Duodenal mucosa (tissue), 2 donors: ENCODE results near the gene LIN28B.

Source experiments
- H3K27ac ChIP-seq: one replicate; pipeline ENCODE4 v1.7.0; 2013; ENCODE audit warnings: low read depth, low read length
- H3K27me3 ChIP-seq, 2 donors: one replicate each; pipeline ENCODE4 v1.7.0; 2013; ENCODE audit warnings: low read length in 2 of 2, control low read depth in 1 of 2; ENCODE audit not compliant: insufficient read depth in 2 of 2, control insufficient read depth in 1 of 2
- H3K36me3 ChIP-seq, 2 donors: one replicate each; pipeline ENCODE4 v1.7.0; 2013; ENCODE audit warnings: low read length in 2 of 2, control low read depth in 1 of 2; ENCODE audit not compliant: insufficient read depth in 2 of 2, control insufficient read depth in 1 of 2
- H3K4me1 ChIP-seq, 2 donors: one replicate each; pipeline ENCODE4 v1.7.0; 2013; ENCODE audit warnings: low read length in 2 of 2, control low read depth in 1 of 2; ENCODE audit not compliant: insufficient read depth in 2 of 2, control insufficient read depth in 1 of 2
- H3K4me3 ChIP-seq, 2 donors: one replicate each; pipeline ENCODE4 v1.7.0; 2013; ENCODE audit warnings: low read length in 2 of 2, low read depth in 1 of 2
- H3K9ac ChIP-seq, 2 donors: one replicate each; pipeline ENCODE4 v1.7.0; 2013; ENCODE audit warnings: low read length in 2 of 2, low read depth in 1 of 2
- H3K9me3 ChIP-seq, 2 donors: one replicate each; pipeline ENCODE4 v1.7.0; 2013; ENCODE audit warnings: low read length in 2 of 2, control low read depth in 1 of 2; ENCODE audit not compliant: control insufficient read depth in 1 of 2

The LIN28B gene

GRCh38 chr6:105105094-105105493, 148.2 kb downstream of the LIN28B start:
- no peaks in the 10 kb centered on the region for H3K4me1 ChIP-seq
- H3K9ac ChIP-seq: no peak overlapping the region
- H3K9me3 ChIP-seq: no peaks in the 10 kb centered on the region
- no peak overlapping the region for H3K27ac ChIP-seq
- H3K4me3 ChIP-seq: no peak overlapping the region
- H3K36me3 ChIP-seq: no peaks in the 10 kb centered on the region
- H3K27me3 ChIP-seq: no peaks in the 10 kb centered on the region

- no peaks in the 10 kb centered on the region for H3K27me3 ChIP-seq
- no peaks in the 10 kb centered on the region for H3K4me1 ChIP-seq
- H3K9ac ChIP-seq: no peak overlapping the region
- H3K36me3 ChIP-seq: no peaks in the 10 kb centered on the region
- no peak overlapping the region for H3K4me3 ChIP-seq
- H3K9me3 ChIP-seq: no peaks in the 10 kb centered on the region
- no peak overlapping the region for H3K27ac ChIP-seq
These were observed 149.4 kb downstream of the LIN28B start for GRCh38 chr6:105106260-105106659.

- Histone ChIP-seq H3K9ac (no peak overlapping the region), H3K27me3 (no peaks in the 10 kb centered on the region), H3K36me3 (no peaks in the 10 kb centered on the region)
These were observed 150.3 kb downstream of the LIN28B start for GRCh38 chr6:105107207-105107606.

GRCh38 chr6:105108631-105109262, 151.8 kb downstream of the LIN28B start:
- no peaks in the 10 kb centered on the region for H3K9me3 ChIP-seq
- H3K27ac ChIP-seq: no peak overlapping the region
- H3K4me1 ChIP-seq: no peaks in the 10 kb centered on the region
- H3K9ac ChIP-seq: no peak overlapping the region
- no peaks in the 10 kb centered on the region for H3K36me3 ChIP-seq
- H3K27me3 ChIP-seq: no peaks in the 10 kb centered on the region
- no peak overlapping the region for H3K4me3 ChIP-seq

More at GRCh38 chr6:105107207-105107606, 150.3 kb downstream of the LIN28B start:
- H3K27ac ChIP-seq: no peak overlapping the region
- no peak overlapping the region for H3K4me3 ChIP-seq
- H3K9me3 ChIP-seq: no peaks in the 10 kb centered on the region
- H3K4me1 ChIP-seq: no peaks in the 10 kb centered on the region

GRCh38 chr6:105109955-105110895, 153.3 kb downstream of the LIN28B start:
- no peaks in the 10 kb centered on the region for H3K36me3 ChIP-seq
- H3K27me3 ChIP-seq: no peaks in the 10 kb centered on the region
- no peaks in the 10 kb centered on the region for H3K4me1 ChIP-seq
- no peak overlapping the region for H3K27ac ChIP-seq
- no peaks in the 10 kb centered on the region for H3K9me3 ChIP-seq
- H3K4me3 ChIP-seq: no peak overlapping the region
- no peak overlapping the region for H3K9ac ChIP-seq

GRCh38 chr6:105111105-105111504, 154.2 kb downstream of the LIN28B start:
- Histone ChIP-seq H3K36me3 (no peaks in the 10 kb centered on the region), H3K9ac (no peak overlapping the region), H3K27ac (no peak overlapping the region), H3K4me3 (no peak overlapping the region), H3K9me3 (no peaks in the 10 kb centered on the region), H3K4me1 (no peaks in the 10 kb centered on the region), H3K27me3 (no peaks in the 10 kb centered on the region)

GRCh38 chr6:105111871-105112270, 155.0 kb downstream of the LIN28B start:
- Histone ChIP-seq H3K9ac (no peak overlapping the region), H3K27ac (no peak overlapping the region), H3K4me3 (no peak overlapping the region), H3K36me3 (no peaks in the 10 kb centered on the region), H3K4me1 (no peaks in the 10 kb centered on the region), H3K27me3 (no peaks in the 10 kb centered on the region), H3K9me3 (no peaks in the 10 kb centered on the region)

GRCh38 chr6:105112577-105112976, 155.7 kb downstream of the LIN28B start:
- no peak overlapping the region for H3K4me3 ChIP-seq
- no peak overlapping the region for H3K9ac ChIP-seq
- H3K27ac ChIP-seq: no peak overlapping the region
- no peaks in the 10 kb centered on the region for H3K27me3 ChIP-seq
- H3K4me1 ChIP-seq: no peaks in the 10 kb centered on the region
- H3K36me3 ChIP-seq: no peaks in the 10 kb centered on the region
- H3K9me3 ChIP-seq: no peaks in the 10 kb centered on the region

- H3K27ac ChIP-seq: no peak overlapping the region
- H3K4me1 ChIP-seq: no peaks in the 10 kb centered on the region
- H3K36me3 ChIP-seq: no peaks in the 10 kb centered on the region
- H3K9me3 ChIP-seq: no peaks in the 10 kb centered on the region
- H3K9ac ChIP-seq: no peak overlapping the region
- no peaks in the 10 kb centered on the region for H3K27me3 ChIP-seq
- H3K4me3 ChIP-seq: no peak overlapping the region
These were observed 156.5 kb downstream of the LIN28B start for GRCh38 chr6:105113422-105113821.

- H3K9me3 ChIP-seq: no peaks in the 10 kb centered on the region
- no peaks in the 10 kb centered on the region for H3K4me1 ChIP-seq
- no peaks in the 10 kb centered on the region for H3K27me3 ChIP-seq
- H3K27ac ChIP-seq: no peak overlapping the region
- no peak overlapping the region for H3K4me3 ChIP-seq
- no peaks in the 10 kb centered on the region for H3K36me3 ChIP-seq
- H3K9ac ChIP-seq: no peak overlapping the region
These were observed 159.2 kb downstream of the LIN28B start for GRCh38 chr6:105116150-105116549.
